Measurements from ENCODE around the gene ZC3H13.

The ZC3H13 gene

DNA sequence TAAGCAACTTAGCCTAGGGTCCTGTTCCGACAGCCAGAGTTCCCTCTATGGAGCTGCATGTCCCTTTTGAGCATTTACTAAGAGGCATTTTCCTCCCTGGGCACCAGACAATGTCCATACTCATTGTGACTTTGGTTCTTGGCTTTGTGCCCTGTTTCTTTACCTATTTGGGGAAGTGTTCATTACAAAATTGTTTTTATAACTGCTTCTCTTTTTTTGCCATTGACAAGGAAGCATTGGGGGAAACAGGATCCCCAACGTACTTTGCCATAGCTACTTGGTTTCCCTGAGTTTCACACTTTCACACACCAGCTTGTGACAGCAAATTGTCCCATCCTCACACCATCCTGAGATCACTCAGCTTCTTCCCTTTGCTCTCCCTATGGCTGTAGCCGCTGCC lies 119.9 kb downstream of the ZC3H13 start:
- DNase-seq, result no peak

DNA sequence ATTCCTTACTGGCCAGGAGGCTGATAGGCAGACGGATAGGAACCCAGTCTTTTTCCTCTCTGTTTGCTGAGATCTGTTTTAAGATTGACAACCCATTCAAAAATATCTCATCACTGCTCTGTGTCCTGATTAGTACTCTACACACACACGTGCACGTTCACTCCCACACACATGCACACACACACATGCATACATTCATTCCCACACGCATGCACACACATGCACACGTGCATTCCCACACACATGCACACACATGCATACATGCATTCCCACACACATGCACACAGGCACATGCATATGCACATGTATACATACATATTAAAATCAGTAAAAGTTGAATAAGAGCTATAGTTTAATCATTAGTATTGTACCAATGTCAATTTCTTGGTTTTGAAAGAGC lies 120.4 kb downstream of the ZC3H13 start:
- DNase-seq, result no peak

DNA sequence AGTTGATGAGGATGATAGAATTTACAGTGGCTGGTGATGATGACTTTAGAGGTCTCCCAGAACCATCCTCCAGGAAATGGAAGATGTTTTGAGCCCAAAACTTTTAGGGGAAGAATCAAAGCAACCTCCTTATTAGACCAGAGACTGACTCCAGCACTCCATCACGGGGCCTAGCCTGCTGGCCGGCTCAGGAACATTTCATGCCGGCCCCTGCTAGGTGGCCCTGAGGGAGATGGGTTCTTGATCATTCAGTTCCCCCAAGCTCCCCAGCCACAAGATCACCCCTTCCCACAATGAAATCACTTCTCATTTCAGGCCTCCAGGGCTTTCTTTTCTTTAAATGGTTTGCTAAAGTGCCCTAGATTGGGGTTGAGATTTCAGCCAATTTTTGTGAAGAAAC lies 121.3 kb downstream of the ZC3H13 start:
- DNase-seq, result no peak

DNA sequence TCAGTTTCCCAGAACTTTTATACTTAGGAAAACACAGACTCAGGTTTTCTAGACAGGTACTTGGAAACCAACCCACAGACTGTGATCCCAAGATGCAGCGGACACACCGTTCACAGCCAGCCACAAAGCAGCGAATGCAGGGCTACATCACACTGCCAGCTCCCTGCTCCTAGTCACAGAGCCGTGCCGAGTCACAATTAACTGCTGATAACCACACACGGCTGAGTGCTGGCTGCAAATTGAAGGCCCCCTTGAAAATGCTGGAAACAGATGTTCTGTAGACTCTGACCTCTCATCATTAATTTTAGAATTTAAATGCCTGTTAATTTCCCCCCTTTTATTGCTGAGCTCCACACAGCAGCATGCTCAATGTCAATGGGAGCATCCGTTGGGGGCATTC lies 122.4 kb downstream of the ZC3H13 start:
- DNase-seq, result no peak

DNA sequence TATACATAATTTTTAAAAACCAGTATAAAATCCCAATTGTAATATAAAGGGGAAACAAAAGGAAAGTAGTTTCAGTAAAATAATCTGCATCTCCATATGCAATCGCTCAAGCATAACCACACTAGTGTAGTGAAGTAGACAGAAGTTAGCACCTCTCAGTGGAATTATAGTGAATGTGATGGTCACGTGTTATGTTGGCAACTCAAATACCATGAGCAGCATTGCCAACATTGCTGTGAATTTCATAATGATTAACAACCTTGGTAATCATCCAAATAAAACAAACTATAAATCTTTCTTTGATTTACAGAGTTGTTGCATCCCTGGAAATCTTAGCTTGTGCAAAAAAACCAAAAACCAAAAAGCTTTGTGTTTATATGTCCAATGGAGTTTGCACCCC lies 123.7 kb downstream of the ZC3H13 start:
- DNase-seq, result no peak

DNA sequence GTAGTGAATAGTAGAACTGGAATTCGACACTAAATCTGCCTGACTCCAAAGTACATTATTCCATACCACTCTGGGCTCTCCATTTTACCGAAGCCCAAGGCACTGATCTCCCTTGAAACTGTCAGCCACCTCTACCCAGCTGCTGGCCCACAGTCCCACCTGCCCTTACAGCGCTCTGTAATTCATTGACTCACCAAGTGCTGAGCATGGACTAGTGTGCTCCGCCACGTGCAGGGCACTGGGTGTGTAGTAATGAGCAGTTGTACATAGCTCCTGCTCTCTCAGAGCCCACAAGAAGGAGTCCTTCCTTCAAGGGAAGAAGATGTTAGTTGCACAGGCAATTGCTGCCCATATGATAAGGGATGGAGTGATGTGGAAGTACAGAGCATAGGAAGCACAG lies 124.4 kb downstream of the ZC3H13 start:
- DNase-seq, result no peak

DNA sequence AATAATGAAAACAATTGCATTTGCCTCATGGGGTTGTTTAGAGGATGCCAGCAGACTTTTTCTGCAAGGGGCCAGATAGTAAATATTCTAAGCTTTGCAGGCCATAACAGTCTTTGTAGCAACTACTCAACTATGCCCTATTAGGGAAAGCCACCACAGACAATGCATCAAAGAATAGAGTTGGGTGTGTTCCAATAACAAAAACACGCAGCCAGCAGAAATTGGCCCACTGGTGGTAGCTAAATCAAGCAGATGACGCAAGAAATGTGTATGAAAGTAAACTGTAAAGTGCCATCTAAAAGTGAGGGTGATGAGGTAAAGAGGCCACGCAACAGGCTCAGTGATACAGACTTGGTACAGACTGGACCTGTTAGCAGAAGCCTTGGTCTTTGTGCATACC lies 125.8 kb downstream of the ZC3H13 start:
- no peak for DNase-seq

DNA sequence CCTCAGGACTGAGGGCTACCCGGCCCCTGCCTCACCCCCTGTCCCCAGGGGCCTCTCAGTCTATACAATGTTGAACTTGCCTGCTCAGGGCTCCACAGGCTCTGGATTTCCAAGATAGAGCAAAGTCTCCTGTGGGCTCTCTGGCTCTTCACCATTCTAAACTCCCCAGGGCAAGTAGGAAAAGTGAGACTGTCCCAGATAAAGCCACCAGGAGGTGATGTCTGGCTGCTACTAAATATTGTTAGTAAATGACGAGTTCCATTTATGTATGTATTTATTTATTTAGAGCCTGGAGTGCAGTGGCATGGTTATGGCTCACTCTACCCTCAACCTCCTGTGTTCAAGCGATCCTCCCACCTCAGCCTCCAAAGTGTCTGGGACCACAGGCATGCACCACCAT lies 127.4 kb downstream of the ZC3H13 start:
- no peak for DNase-seq

DNA sequence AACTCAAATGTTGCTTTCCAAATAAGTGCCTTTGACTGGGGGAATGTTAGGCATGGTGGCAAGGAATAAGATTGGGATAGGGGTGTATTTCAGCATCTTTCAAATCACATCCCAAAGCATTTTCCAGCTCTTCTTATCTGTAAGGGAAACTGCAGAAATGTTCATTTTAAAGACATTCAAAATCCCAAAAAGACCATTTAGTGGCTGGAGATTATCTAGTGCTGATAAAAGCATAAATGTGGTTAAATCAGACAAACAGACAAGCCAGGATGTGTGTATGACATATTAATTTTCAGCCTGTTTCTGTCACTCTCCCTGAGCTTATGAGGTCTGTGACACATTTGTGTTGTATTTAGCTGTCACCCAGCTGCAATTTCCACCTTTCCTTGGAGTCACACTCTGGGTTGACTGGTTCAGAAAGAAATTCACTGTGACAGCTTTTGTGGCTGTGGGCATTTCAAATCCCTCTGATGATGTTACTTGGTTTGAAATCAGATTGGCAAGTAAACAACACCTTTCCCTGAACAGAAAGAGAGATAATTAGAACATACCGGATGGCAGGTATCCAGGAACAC lies 131.3 kb downstream of the ZC3H13 start:
- DNase-seq, result no peak

DNA sequence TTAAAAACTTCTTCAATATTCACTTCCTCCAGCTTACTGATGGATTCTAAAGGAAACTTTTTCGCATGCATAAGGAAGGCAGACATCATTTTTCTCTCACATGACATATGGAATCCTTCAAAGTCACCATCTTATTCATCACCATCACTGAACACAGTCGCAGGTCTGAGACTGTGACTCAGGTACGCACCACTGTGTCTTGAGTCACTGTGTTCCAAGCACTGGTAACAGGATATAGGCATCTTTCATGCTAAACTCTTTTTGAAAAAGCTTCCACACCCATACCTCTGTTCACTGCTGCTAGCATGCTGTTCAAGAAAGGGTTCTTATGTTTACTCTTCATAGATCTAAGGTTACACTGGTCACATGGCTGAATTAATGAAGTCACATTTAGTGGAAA lies 133.9 kb downstream of the ZC3H13 start:
- DNase-seq, result no peak

DNA sequence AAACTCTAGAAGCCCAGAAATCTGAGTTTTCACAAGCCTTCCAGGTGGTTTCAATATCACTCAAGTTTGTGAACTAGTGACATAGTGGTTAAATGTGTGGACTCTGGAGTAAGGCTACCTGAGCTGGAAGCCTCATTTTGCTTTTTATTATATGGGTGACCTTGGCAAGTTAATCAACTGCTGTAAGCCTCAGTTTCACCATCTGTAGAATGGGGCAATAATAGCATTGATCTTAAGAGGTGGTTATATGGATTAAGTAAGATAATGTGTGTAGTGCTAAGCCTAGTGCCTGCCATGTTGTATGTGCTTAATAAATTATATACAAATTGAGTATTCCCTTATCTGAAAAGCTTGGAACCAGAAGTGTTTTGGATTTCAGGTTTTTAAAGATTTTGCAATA lies 135.5 kb downstream of the ZC3H13 start:
- DNase-seq, result no peak

DNA sequence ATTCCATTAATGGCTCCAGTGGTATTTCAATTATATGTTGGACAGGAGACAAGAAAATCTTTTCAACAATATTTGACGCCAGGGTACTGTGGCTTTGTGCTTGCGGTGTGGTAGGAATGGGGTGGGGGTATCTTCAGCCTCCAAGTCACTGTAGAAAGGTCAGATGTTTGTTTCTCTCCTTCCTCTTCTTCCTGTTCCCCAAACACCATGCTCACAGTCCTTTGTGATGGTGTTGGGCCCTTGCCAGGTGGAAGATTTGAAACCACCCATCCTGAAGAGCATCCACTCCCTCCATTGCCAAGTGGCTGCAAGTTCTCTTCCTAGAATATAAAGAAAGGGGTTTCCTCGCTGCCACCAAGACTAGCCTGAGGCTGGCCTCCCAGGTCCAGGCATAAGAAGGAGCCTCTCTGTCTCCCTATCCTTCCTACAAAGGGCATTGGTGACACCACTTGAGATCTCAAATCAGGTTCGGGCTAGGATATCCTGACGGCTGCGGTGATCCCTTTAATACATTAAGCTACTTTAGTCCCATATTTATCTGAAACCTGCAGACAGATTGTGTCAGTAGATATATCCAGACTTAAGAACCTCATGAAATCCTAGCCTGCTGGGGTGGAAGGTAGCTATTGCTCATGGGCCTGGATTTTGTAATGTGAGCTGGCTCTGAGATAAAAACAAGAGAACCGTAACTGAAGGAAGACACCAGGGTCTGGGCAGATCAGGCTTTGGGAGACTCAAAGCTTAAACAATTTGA lies 136.7 kb downstream of the ZC3H13 start:
- DNase-seq, result no peak

DNA sequence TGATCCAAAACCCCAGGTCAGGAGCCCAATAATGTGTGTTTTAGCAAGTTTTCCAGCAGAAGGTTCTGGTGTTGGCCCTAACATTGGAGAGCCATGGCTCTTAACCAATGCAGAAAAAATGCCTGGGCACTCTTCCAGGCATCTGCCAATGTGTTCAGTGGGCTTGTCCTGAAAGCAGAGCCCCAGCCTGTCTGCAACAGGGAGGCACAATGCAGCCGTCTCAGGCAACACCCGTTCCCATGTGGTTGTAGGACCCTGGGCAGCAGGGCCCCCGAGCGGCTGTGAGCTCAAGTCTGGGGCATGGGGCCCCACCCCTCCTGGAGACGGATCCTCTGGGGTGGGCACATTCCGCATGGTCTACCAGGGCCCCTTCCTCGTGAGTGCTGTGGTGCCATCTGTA lies 142.9 kb downstream of the ZC3H13 start:
- no peak for DNase-seq

DNA sequence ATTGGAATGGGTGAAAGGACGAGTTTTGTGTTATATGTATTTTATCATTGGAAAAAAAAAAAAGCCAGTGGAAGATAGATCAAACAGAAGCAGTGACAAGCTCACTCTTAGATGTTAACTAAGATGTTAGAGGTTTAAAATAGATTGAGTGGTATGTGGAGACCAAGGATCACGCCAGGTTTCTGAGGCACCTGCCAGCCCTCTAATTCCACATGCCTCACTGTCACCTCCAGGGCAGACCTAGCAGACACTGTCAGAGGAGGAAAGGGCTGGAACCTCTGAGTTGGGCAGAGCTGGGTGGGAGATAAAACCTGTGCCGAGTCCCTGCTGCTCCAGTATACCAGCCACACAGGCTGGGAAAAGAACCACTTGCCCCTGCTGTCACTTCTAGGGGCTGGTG lies 143.5 kb downstream of the ZC3H13 start:
- DNase-seq, result no peak

DNA sequence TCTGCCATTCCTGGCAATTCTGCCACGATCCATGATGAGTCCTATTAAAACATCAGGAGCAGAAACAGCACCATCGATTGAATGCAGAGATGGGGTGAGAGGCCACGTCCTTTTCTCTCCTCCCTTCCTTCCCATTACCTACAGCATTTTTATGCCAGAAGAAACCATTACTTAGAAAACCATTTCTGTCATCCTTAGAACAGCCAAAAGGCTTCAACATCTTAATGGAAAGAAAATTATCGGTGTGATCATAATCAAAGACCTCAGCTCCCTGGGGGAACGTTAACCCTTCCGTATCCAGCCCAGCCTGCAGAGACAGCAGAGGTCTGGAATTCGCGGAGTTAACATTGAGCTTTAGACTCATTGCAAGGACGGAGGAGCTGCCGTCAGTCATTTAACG lies 145.0 kb downstream of the ZC3H13 start:
- DNase-seq, result no peak
